GM19351 (cell line): ENCODE results near the gene LAMA3.

Experiments
- ATAC-seq: cut with Tn5 transposase; IDR thresholded peaks from one replicate; pipeline ENCODE4 v1.9.1; 2021; ENCODE audit warnings: mild to moderate bottlenecking, moderate library complexity; ENCODE audit not compliant: unreplicated experiment

The LAMA3 gene

DNA sequence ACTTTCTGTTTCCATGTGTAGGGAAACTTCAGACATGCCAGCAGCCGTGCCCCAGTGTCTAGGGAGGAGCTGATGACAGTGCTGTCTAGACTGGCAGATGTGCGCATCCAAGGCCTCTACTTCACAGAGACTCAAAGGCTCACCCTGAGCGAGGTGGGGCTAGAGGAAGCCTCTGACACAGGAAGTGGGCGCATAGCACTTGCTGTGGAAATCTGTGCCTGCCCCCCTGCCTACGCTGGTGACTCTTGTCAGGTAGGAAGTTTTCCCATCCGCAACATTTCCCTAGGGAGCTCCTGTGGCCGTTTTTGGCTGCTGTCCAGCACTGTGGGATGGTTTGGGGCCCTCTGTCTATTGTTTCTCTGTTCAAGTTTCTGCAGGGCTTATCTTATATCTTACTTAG is 182.2 kb downstream of the LAMA3 start:
- ATAC-seq, result peak; percentile 84

DNA sequence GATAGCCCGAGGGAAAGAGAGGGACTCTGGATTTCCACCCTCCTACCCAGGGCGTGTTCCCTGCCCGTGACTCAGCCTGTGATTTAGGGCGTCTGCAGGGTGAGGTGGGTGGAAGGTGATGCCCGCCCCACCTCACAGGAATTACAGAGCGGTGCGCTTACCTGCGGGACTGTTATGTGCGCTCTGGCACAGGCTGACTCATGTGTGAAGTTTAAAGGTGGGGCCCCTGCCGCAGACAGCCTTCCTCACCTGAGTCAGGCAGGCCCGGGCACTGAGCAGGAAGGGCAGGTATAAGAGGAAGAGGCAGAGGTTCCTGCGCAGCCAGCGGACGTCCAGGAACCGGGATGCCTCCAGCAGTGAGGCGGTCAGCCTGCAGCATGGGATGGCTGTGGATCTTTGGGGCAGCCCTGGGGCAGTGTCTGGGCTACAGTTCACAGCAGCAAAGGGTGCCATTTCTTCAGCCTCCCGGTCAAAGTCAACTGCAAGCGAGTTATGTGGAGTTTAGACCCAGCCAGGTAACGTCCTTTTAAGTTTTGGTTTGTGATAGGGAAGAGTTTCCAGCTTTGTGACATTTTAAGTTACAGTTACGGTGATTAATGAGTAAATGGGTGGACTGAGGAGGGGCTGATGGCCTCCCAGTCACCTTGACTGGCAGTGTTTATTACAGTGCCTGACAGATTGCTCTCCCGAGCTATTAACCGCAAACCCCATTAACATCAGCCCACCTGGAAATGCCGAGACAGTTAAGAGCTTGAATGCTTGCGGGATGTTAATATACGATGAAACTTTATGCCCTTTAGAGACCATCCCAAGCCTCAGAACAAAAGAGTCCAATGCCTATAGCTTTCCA is 183.7 kb downstream of the LAMA3 start:
- ATAC-seq, result no peak

DNA sequence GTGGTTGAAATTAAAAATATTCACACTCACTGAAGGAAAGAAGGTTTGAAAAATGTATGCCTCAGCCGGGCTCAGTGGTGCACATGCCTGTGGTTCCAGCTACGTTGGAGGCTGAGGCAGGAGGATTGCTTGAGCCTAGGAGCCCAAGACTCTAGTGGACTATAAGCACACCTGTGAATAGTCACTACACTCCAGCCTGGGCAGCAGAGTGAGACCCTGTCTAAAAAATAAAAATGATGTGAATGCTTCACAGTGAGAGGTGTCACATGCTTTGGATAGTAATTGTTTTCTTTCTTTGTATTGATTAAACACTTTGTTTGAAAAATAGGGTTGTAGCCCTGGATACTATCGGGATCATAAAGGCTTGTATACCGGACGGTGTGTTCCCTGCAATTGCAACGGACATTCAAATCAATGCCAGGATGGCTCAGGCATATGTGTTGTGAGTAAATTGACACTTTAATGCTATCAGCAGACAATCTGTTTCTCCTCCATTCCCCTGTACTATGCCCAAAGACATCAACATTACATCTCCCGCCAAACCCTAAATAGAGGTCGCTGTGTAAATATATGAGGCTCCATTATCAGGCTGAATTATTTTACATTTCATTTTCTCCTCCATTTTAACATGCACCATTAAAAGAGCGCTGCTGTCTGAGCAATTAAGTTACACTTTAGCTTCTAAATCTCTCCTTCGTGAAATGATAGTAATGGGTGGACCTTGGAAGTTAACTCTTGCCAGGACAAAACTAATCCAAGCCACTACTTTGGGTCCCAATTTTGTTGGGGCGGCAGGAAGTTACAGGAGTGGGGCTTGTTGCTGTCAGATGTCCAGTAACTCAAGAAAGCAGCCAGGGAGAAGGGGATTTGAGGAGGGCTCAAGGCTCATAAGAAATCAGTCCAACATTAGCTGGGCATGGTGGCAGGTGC is 187.0 kb downstream of the LAMA3 start:
- ATAC-seq, result no peak

DNA sequence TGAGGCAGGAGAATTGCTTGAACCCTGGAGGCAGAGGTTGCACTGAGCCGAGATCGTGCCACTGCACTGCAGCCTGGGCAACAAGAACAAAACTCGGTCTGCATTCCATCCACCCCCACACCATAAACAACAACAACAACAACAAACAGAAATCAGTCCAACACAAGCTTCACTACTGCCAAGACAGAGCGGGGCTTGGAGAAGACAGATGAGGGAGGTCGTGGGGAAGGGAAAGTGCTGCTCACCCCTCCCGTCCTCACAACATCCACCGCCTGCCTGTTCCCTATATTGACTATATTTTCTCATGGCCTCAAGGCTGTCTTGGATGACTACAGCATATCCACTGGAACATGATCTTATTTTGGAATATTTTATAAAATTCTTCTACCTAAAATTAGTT is 187.7 kb downstream of the LAMA3 start:
- ATAC-seq, result no peak

DNA sequence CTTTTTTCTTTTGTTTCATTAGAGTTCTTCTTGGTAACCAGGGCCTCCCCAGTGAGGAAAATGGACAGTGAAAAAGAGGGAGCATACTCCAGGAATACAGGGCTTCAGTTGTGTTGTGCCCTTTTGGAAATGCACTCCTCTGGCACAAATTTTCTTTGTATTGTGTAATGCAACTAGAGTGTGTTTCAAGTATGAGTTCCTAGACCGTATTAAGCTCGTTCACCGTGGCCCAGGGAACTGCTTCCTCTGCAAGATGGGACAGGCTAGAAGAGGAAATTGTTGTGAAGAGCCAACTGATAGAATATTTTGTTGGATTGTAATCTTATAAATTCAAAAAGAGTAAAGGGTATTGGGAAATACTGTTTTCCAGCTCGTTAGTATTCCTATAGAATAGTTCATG is 188.1 kb downstream of the LAMA3 start:
- ATAC-seq, result no peak

DNA sequence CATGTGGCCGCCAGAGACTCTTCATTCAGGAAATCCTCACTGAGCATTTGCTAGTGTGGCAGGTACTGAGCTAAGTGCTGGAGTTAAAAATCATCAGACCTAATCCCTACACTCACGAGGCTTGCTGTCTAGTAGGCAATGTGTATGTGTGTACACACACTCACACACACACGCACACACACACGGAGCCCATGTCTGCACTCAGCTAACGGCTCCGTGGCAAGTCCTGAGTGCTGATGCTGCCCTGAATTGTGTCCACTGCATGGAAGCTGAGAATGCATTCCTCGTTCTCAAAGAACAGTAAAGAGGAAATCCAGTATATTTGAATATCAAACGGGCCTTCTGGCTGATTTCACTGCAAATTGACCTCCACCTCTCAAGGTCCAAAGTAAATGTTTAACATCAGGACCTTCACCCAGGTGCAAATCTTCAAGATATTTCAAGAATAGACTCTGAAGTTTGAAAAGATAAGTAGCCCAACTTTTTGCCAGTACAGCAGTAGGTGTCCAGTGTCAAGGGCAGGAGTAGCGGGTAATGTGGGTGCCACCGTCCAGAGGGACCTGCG is 189.2 kb downstream of the LAMA3 start:
- no peak for ATAC-seq

DNA sequence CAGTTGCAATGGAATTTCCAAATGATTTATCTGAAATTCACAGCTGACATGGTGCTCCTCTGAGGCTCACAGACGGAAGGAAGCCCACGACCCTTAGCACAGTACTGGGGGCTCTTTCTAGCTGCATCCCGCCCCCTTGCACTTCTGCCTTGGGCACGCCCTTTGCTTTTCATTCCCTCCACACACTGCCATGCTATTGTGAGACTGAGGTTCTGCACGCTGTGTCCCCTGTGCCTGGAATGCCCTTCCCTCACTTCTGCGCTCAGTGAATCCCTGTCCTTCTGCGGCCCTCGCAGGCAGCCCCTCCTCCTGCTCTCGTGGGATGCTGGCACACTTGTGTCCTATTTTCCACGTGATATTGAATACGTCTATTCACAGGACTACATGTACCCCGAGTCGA is 189.9 kb downstream of the LAMA3 start:
- ATAC-seq, result no peak

DNA sequence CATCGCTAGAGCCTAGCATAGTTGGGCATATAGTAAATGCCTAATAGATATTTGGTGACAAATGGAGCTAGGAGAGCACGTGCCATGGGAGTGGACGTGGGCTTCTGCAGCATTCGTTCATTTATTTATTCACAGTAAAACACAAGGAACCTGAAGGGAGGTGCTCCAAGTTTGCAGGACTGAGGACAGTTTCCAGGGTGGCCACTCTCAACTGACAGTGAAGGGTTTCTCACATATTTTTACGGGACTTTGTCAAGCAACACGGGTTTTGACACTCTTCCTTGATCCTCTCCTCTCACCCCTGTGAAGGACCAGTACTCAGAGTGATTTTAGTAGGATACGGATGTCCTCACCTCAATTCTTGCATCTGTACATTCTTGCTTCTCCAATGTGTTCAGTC is 190.3 kb downstream of the LAMA3 start:
- ATAC-seq, result no peak

DNA sequence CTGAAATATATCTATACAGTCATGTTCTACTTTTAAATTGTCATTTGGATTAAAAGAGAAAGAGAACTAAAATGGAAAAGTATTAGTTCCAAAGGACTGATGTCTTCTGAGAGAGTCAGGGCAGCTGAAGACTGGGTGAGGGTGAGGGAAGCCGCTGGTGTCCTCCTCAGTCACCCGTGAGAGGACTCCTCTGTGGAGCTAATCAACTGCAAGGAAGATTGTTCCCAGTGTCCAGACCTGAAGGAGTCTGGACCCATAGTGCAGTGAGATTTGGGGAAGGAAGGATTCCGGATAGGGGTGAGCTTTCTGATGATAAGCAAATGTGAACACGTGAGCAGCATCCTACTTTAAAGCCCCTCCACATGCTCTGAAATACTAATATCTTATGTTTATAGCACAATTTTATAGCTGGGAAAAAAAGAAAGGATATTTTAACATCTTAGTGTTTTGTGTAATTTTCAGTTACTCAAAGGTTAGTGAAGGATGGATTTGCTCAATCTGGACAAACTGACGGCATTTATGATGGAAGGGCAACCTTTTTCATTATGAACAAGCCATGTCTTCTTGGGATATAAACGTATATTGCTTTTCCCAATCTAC is 190.8 kb downstream of the LAMA3 start:
- no peak for ATAC-seq

DNA sequence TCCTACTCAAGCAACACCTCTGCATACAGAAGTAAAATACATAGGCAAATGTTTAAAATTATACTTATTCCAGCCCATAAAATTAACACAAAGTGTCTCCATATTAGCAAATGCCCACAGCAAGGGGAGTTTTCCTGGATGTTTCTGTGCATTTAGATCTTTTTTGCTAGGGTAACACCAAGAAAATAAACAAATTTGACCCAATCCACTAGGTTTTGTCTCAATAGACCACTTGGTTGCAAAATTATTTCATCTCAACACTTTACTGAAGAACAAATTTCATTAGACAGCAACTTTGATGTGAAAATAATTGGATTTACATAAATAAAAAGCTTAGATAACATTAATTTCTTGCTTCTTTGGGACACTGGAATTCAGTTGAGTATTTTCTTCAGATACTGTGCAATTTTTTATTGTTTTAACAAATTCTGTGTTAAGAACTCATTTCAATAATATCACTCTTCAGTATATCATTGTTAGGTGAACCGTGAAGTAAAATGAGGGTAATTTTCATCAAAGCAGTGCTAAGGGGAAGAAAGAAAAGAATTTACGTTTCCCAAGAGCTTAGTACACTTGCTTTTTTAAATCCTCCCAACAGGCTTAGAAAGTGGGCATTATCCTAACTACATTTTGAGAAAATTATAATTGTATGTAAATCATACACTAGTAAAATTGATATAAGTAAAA is 191.8 kb downstream of the LAMA3 start:
- ATAC-seq, result no peak

DNA sequence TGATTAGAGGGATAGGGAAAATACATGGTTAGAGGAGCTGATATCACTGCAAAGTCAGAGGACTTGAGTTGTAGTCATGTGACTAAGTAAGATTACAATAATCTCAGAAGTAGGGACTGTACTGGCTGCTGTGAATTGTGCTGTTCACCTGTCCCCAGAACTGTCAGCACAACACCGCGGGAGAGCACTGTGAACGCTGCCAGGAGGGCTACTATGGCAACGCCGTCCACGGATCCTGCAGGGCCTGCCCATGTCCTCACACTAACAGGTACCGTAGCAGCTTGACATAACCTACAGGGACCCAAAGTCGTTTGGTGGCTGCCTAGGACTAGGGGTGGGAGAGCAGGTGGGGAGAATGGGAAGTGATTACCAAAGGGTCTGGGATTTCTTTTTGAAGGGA is 192.5 kb downstream of the LAMA3 start:
- ATAC-seq, result no peak

DNA sequence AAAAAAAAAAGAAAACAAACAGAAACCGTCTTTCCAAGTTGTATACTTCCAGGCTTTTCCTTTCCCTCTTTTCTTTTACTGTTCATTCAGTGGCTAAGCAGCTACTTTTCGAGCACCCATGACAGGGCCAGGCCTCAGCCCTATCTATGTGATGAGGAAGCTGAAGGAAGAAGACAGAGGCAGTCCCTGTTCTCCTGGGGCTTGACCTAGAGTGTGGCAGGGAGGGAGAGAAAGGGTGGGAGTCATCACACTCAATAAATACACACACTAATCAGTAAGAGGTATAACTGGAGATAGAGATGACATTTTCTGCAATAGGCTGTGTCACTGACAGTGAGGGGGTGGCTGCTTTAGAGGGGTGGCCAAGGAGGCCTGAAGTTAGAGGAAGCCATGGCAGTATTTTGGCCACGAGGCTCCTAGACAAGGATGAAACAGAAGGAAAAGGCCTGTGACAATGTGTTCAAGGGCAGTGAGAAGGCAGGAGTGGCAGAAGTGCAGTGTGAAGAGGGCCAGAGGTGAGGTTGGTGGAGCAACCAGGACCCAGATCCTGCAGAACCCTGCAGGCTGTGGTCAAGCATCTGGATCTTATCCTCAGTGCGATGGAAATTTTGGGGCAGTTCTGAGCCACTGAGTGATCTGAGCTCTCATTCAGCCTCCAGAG is 193.5 kb downstream of the LAMA3 start:
- ATAC-seq, result no peak

DNA sequence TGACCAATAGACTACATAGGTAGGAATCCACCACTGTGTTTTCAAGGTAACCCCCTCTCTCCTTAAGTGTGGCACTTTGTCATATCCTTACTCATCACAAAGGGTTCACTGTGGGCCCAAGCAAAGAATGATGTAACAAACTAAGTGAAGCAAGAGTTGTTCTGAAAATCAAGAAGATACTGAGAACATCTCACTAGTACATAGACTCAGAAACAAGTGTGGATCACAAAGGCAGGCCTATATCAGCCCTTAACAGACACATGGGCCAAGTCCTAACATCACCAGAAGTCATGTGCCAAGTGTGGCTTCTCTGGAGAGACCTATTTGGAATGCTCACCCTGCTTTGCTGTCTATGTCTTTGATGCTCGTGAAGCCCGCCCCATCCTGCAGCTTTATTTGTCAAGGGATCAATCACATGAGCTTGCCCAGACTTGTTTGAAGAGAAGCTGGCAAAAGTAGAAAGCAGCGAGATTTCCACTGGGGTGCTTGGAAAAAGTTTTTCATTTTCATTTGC is 194.1 kb downstream of the LAMA3 start:
- ATAC-seq, result no peak

DNA sequence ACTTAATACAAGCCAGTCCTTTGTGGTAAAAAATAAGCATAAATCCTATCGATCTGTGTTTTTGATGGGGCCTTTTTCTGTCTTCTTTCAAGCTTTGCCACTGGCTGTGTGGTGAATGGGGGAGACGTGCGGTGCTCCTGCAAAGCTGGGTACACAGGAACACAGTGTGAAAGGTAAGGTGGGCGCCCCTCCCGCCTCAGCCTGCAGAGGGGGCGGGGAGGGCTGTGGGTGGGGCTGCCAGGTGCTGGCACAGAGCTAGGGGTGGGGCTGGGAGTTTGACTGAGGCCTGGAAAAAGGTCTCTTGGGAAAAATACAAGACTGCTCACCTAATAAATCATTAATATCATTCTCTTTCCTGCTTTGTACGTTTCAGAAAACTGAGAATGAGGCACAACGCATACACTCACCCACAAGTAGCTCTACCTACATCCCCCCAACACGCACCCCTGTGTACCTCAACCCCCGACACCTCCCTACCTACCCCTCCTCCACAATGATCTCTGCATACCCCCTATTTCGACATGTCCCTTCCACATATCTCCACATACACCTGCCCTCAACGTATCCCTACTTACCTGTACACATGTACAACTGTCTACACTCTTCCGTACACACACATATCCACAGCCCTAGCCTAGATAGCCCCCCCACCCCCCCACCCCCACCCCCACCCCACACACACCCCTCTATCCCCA is 195.6 kb downstream of the LAMA3 start:
- ATAC-seq, result no peak

DNA sequence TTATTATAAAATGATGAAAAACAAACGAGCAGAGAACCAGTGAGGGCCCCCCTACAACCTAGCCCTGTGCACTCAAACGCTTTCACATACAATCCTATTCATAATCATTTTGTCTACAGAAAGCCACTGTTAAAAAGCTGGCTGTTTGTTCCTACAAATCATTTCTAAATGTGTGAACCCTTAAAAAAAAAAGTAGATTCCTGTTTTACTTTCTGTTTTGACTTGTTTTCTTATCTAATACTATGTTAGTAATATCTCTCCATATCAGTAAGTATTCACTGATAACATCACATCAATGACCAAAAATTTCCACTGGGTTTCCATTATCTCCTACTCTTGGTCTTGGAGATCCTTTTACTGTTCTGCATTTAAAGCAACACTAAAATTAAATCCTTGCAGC is 196.5 kb downstream of the LAMA3 start:
- no peak for ATAC-seq

DNA sequence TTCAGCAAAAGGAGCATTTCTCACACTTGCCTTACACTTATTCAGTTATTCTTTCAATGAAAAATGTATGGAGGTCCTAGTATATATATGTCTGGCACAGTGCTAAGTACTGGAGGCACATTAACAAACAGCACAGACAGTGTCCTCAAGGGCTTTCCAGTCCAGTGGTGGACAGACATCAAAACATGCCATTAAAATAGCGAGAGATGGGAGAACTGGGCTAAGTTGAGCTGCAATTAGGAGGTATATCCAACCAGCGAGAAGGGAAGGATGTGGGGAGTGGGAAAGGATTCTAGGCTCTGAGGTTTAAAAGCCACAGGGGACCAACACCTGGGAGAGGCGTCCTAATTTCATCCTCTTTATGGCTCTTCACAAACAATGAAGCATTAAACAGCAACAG is 197.8 kb downstream of the LAMA3 start:
- ATAC-seq, result no peak

DNA sequence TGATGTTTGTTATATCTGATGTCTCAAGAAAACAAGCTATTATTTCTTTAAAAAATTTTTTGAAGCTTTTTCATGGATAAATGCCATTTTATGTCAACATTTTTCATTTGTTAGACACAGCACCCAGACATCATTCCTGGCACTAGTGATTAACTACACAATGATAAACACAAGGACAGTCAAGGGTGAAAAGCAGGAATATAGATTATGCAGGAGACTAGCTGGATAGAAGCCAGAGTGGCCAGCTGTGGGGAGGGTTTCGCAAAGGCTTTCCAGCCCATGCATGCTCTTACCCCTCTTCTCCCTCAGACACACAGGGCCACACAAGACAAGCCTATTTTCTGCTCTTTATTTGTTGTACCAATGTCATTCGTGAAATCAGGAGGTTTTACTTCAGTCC is 198.2 kb downstream of the LAMA3 start:
- no peak for ATAC-seq

DNA sequence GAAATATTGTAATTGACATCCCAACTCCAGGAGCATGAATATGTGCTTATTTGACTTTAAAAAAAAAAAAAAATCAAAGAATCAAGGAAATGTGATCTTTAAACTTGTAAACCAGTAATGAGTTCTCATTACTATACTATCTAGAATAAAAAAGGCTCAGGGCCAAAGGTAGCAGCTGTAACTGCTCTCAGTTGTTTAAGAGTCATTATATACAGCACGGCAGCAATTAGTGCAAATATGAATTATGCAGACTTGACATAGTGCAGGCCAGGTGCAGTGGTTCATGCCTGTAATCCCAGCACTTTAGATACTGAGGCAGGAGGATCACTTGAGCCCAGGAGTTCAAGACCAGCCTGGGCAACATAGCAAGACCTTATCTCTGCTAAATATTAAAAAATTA is 199.6 kb downstream of the LAMA3 start:
- ATAC-seq, result no peak

DNA sequence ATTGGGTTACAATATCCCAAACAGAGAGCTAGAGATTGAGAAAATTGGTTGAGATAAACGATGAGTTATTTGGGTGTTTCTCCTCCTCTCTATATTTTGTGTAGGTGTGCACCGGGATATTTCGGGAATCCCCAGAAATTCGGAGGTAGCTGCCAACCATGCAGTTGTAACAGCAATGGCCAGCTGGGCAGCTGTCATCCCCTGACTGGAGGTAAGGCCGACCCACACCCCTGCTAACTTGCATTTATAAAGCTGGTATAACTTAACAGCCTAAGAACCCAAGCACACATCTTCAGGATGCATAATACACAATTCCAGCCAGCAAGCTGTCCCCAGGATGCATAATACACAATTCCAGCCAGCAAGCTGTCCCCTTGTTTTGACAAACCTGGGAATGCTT is 200.7 kb downstream of the LAMA3 start:
- no peak for ATAC-seq
